22Rv1 (cell line): ENCODE results near the gene TSPAN4.

Source experiments
- ZFX ChIP-seq: fragments of 450-650 bp; IDR thresholded peaks from 2 replicates; pipeline ENCODE4 v1.6.1; 2017; ENCODE audit warnings: antibody characterized with exemption, borderline replicate concordance
- TF ChIP-seq, protein P1 (sequence below): fragments of 450-650 bp; IDR thresholded peaks from 2 replicates; pipeline ENCODE4 v1.5.1; 2017; ENCODE audit warnings: mild to moderate bottlenecking

DNA sequence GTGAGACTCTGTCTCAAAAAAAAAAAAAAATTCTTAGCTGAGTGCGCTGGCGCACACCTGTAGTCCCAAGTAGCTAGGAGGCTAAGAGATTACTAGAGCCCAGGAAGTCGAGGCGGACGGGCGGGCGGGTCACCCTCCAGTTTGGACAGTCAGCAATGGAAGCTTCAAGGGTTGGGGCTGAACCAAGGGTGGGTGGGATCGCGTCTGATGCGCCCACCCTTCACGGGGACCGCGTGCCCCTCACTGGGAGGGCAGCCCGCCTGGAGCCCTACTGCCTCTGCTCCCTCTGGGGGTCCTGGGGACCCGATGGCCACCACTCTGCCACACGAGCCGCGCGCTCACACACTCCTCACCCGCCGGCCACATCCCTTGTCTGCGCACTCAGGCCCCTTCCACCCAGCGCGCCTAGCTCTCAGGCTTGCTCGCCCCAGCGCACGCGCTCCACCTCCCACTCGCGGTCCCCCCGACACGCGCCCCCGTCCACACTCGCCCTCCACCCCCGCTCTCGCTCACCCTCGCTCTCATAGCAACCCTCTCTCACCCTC, 67.5 kb downstream of the TSPAN4 start:
- TF ChIP-seq, protein P1, sequence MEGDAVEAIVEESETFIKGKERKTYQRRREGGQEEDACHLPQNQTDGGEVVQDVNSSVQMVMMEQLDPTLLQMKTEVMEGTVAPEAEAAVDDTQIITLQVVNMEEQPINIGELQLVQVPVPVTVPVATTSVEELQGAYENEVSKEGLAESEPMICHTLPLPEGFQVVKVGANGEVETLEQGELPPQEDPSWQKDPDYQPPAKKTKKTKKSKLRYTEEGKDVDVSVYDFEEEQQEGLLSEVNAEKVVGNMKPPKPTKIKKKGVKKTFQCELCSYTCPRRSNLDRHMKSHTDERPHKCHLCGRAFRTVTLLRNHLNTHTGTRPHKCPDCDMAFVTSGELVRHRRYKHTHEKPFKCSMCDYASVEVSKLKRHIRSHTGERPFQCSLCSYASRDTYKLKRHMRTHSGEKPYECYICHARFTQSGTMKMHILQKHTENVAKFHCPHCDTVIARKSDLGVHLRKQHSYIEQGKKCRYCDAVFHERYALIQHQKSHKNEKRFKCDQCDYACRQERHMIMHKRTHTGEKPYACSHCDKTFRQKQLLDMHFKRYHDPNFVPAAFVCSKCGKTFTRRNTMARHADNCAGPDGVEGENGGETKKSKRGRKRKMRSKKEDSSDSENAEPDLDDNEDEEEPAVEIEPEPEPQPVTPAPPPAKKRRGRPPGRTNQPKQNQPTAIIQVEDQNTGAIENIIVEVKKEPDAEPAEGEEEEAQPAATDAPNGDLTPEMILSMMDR = no peak
- TF ChIP-seq ZFX = no peak
